MM.1S (cell line): ENCODE data around the gene COA8.

ENCODE experiments used
- DNase-seq: peaks from one replicate; pipeline ENCODE4 v3.0.0-alpha.2; 2015
- H2AFZ ChIP-seq: fragments of 300-600 bp; sonication (generic); 2 replicates; pipeline ENCODE4 v1.6.0; 2016; ENCODE audit warnings: antibody characterized with exemption, low read length
- H3F3A ChIP-seq: fragments of 300-600 bp; sonication (generic); 2 replicates; pipeline ENCODE4 v1.6.1; 2016; ENCODE audit warnings: mild to moderate bottlenecking, antibody characterized with exemption, low read length, moderate library complexity, mixed read lengths; ENCODE audit not compliant: insufficient read depth
- H3K27ac ChIP-seq: fragments of 300-600 bp; sonication (generic); 2 replicates; pipeline ENCODE4 v1.5.1; 2016; ENCODE audit warnings: mild to moderate bottlenecking, low read length
- H3K27me3 ChIP-seq: fragments of 300-600 bp; sonication (generic); replicated peaks from 2 replicates; pipeline ENCODE4 v1.6.0; 2016; ENCODE audit warnings: low read length; ENCODE audit not compliant: insufficient read depth
- H3K36me3 ChIP-seq: fragments of 300-600 bp; sonication (generic); replicated peaks from 2 replicates; pipeline ENCODE4 v1.6.1; 2016; ENCODE audit warnings: mild to moderate bottlenecking, low read length, mixed read lengths; ENCODE audit not compliant: insufficient read depth
- H3K4me1 ChIP-seq: fragments of 300-600 bp; sonication (generic); 2 replicates; pipeline ENCODE4 v1.6.1; 2016; ENCODE audit warnings: low read length, mixed read lengths
- H3K4me2 ChIP-seq: fragments of 300-600 bp; sonication (generic); 2 replicates; pipeline ENCODE4 v1.6.0; 2016; ENCODE audit warnings: low read depth, low read length
- H3K4me3 ChIP-seq: fragments of 300-600 bp; sonication (generic); 2 replicates; pipeline ENCODE4 v1.5.1; 2016; ENCODE audit warnings: low read length, mixed read lengths
- H3K79me2 ChIP-seq: fragments of 300-600 bp; sonication (generic); 2 replicates; pipeline ENCODE4 v1.6.1; 2016; ENCODE audit warnings: mixed run types, low read length, mixed read lengths
- H3K9ac ChIP-seq: fragments of 300-600 bp; sonication (generic); 2 replicates; pipeline ENCODE4 v1.6.1; 2016; ENCODE audit warnings: low read length, mixed read lengths
- H3K9me2 ChIP-seq: fragments of 300-600 bp; sonication (generic); replicated peaks from 2 replicates; pipeline ENCODE4 v1.6.1; 2016; ENCODE audit warnings: mild to moderate bottlenecking, low read length, mixed read lengths; ENCODE audit not compliant: insufficient read depth
- H3K9me3 ChIP-seq: fragments of 300-600 bp; sonication (generic); replicated peaks from 2 replicates; pipeline ENCODE4 v1.6.1; 2016; ENCODE audit warnings: mild to moderate bottlenecking, low read length, mixed read lengths; ENCODE audit not compliant: insufficient read depth
- H4K20me1 ChIP-seq: fragments of 300-600 bp; sonication (generic); 2 replicates; pipeline ENCODE4 v1.6.1; 2016; ENCODE audit warnings: mild to moderate bottlenecking, low read length, moderate library complexity, mixed read lengths; ENCODE audit not compliant: insufficient read depth
- CTCF ChIP-seq: fragments of 300-600 bp; sonication (generic); IDR thresholded peaks from 2 replicates; pipeline ENCODE4 v1.5.1; 2016; ENCODE audit warnings: antibody characterized with exemption, low read length, mixed read lengths
- EZH2 ChIP-seq: fragments of 300-600 bp; sonication (generic); optimal IDR thresholded peaks from 2 replicates; pipeline ENCODE3; 2017; ENCODE audit warnings: low read depth, mild to moderate bottlenecking, antibody characterized with exemption, low read length, mixed read lengths
- EZH2phosphoT487 ChIP-seq: fragments of 300-600 bp; sonication (generic); IDR thresholded peaks from 2 replicates; pipeline ENCODE4 v1.6.1; 2018; ENCODE audit warnings: antibody characterized with exemption, low read length

The COA8 gene

DNA sequence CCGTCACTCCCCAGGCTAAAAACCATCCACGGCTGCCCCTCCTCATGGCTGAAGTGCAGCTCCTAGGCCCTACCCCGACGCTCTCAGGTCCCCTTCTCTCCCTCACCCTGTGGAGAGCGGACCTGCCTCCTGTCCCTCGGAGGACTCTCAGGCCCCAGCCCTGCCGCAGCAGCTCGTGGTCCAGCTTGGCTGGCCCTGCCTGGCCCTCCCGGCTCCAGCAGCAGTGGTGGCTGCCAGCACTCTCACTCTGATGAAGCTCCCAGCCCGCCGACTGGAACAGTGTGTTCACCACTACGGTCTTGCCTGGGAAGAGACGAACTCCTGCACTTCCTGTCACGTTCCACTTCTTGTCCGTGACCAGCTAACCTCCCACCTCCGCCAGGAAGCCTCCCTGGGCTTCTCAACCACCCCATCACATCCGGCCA lies 11.4 kb upstream of the COA8 start:
- Histone ChIP-seq H3K27ac (no peak overlapping the region), H3K36me3 (no peaks in the 10 kb centered on the region), H3K79me2 (no peaks in the 10 kb centered on the region), H3K4me3 (no peak overlapping the region), H3K4me1 (no peaks in the 10 kb centered on the region), H4K20me1 (no peaks in the 10 kb centered on the region), H2AFZ (no peak overlapping the region), H3K9me3 (no peaks in the 10 kb centered on the region), H3F3A (no peaks in the 10 kb centered on the region), H3K4me2 (no peak overlapping the region), H3K9ac (no peak overlapping the region), H3K9me2 (no peaks in the 10 kb centered on the region), H3K27me3 (no peaks in the 10 kb centered on the region)
- TF ChIP-seq EZH2: no peak
- TF ChIP-seq CTCF: no peak
- TF ChIP-seq EZH2phosphoT487: no peak
- DNase-seq: no peak

- H2AFZ ChIP-seq: no peak overlapping the region
- no peaks in the 10 kb centered on the region for H3K27me3 ChIP-seq
- no peak overlapping the region for H3K27ac ChIP-seq
- 0 out of 2 replicates have a peak, but pooled peaks cover under 1% of the 10 kb centered on the region for H4K20me1 ChIP-seq
- H3K4me3 ChIP-seq: no peak overlapping the region
- no peak overlapping the region for H3K4me2 ChIP-seq
- H3K9me2 ChIP-seq: no peaks in the 10 kb centered on the region
- H3K36me3 ChIP-seq: no peaks in the 10 kb centered on the region
- peaks cover 3% of the 10 kb centered on the region; the same call in 1 of the 2 replicates for H3K79me2 ChIP-seq
- no peak overlapping the region for H3K9ac ChIP-seq
- TF ChIP-seq EZH2 (no peak), EZH2phosphoT487 (no peak), CTCF (no peak)
- no peaks in the 10 kb centered on the region for H3K4me1 ChIP-seq
- no peak for DNase-seq
- no peaks in the 10 kb centered on the region for H3K9me3 ChIP-seq
- H3F3A ChIP-seq: no peaks in the 10 kb centered on the region
Measured at GRCh38 chr14:103552011-103552845, 10.5 kb upstream of the COA8 start.

DNA sequence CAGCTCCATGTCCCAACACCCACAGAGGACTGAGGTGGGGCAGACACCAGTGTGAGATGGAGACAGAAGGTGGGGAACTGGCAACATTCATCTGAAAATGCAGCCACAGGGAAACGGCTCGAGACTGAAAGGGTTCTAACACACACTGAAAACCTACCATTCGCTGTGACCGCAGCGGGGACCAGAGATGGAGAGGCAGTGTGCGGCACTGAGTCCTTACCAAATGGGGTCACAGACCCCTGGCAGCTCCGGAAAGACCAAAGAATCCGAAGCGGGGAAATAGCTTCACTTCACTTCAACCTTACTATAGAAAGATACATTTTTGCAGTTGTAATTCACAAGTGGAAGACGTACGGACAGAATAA lies 9.9 kb upstream of the COA8 start:
- DNase-seq: no peak
- TF ChIP-seq EZH2phosphoT487 (no peak), EZH2 (no peak), CTCF (no peak)
- H3K27me3 ChIP-seq: no peaks in the 10 kb centered on the region
- no peak overlapping the region for H2AFZ ChIP-seq
- H3K9me3 ChIP-seq: no peaks in the 10 kb centered on the region
- no peak overlapping the region for H3K27ac ChIP-seq
- H3K9me2 ChIP-seq: no peaks in the 10 kb centered on the region
- H4K20me1 ChIP-seq: 0 out of 2 replicates have a peak, but pooled peaks cover 3% of the 10 kb centered on the region
- no peaks in the 10 kb centered on the region for H3K4me1 ChIP-seq
- no peak overlapping the region for H3K4me2 ChIP-seq
- no peaks in the 10 kb centered on the region for H3F3A ChIP-seq
- H3K79me2 ChIP-seq: peaks cover 5% of the 10 kb centered on the region; the same call in 1 of the 2 replicates
- no peak overlapping the region for H3K4me3 ChIP-seq
- no peak overlapping the region for H3K9ac ChIP-seq
- H3K36me3 ChIP-seq: no peaks in the 10 kb centered on the region
